ENCODE data around the gene NDST1. TPM values are rescaled to one million over a fixed set of nuclear protein-coding genes. Genes with fewer than 3 reads are reported as not detected.
"Not testable (repeated sequence)": the region's sequence is repeated elsewhere in the genome, so short reads cannot be mapped to it uniquely, and the experiment has no call there.

NDST1 gene
- 12.9 TPM for total RNA-seq

DNA sequence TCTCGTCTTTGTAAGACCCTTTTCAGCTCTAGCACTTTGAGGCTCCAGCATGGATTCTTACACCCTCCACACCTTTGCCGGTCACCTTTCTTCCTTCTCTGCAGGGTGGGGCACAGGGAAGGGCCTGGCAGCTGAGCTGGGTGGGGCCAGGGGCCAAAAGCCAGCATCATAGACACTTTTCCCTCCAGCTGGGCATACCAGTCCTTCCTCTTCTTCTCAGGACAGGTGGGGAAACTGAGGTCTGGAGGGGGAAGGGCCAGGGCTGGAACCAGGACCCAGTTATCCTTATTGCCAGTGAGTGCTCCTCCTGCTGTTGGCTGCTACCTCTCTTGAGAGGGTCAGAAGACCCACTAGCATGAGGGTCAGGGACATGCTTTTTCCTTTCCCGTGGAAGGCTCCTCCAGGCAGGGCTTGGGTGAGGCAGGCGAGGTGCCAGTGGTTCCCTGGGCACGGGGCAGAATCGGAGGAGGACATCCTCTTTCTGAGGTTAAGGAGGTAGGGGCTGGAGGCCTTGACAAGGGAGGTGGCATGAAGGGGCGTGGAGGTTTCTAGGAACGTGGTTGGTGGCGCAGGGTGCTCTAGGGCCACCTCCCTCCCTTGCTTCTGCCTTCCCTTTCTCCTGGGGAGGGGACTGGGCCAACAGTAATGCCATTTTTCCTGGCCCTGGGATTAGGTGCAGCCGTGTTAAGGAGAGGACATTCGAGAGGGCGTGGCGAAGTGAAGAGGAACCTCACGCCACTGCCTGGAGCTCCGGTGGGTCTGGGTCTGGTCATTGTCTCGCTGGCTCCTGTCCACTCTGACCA is at the start of gene NDST1:
Gene NDST1, plus strand, starts transcription at position 658 of the 803 bp plus-strand sequence. CDS start 13,124 bp downstream, outside the sequence.
- no peak for DNase-seq (ENCODE audit: low read depth in 2 of 3, low spot score in 2 of 3)

DNA sequence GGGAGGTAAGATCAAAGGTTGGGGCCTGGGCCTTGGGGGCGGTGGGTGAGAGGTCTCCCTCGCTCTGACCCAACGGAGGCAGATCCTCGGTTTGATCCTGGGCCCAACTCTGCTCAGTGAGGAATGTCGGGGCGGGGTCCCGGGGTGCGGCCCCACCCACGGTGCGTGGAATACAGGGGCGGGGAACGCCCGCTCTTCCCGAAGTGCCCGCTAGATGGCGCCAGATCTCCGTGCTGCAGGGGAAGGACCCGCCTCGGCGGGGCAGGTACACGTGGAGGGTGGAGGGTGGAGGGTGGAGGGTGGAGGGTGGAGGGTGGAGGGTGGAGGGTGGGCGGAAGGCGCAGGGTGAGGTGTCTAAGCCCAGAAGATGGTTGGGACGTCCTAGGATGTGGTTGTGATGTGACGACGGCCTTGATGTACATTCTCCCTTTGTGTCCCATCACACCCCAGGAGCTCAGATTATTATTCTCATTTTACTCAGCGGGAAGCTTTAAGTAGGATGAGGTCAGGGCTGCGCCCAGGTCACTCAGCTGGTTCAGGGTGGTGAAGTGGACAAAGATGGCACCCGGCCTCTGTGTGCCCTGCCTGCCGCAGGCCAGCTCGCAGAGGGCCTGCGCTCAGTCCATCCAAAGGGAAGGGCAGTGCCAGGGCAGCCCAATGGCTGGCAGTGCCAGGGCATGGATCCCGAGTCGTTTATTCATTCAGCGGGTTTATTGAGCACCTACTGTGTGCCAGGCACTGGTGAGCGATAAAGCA is 49.0 kb upstream of the NDST1 start:
- peak; percentile 64 to 74 (median 71) for DNase-seq (ENCODE audit: low read depth in 2 of 3, low spot score in 2 of 3)

DNA sequence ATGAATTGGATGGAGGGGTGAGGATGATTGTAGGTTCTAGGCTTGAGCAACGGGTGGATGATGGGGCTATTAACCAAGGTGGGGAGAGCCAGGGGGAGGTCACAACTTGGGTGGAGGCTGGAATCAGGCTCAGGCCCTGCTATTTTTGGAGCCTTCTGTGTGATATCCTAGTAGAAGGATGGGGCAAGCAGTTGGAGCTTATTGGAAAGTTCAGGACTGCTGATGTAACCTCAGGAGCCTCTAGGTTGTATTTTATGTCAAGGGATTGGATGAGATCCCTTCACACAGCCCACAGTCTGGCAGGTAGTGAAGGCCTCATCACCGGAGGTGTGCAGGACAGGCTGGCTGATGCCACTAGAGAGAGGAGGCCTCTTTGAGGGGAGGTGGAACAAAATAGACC is 47.1 kb upstream of the NDST1 start:
- no peak for DNase-seq (ENCODE audit: low read depth in 2 of 3, low spot score in 2 of 3)

DNA sequence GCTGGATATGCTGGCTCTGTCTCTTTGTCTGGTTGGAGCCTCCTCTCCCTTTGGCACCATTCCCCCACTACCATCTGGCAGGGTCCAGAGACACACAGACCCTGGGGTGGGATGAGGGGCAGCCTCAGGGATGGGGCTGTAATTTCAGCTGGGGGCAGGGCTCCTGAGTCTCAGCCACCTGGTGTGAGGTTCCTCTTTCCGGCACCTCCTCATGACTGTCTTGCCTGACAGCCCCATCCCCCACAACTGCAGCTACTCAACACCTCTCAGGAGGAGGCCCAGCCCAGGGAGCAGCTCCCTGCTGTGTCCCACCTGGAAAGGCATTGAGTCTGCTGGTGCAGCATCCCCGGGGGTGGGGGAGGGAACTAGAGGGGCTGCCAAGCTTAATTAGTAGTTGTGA is 46.7 kb upstream of the NDST1 start:
- DNase-seq (ENCODE audit: low read depth in 2 of 3, low spot score in 2 of 3), result peak in 1 of 3 donors; percentile 37

DNA sequence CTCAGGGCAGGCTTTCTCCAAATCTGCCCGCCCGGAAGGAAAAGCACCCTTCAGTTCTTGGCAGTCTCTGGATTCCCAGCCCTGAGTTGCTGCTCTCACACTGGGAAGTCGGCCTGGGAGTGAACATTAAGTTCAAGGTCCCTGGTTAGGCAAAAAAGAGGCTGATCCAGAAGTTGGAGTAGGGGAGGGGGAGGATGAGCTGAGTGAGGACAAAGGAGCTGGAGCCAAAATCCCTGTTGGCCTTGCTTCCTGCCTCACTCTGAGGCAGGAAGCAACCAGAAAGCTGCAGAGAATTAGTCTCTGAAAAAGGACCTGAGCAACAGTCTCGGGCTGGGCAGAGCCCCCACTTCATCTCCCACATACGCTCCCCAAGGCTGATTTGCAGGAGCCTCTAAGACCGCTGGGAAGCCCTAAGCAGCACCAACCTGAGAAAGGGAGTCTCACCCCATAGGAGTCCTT is 43.3 kb upstream of the NDST1 start:
- no peak for DNase-seq (ENCODE audit: low read depth in 2 of 3, low spot score in 2 of 3)

DNA sequence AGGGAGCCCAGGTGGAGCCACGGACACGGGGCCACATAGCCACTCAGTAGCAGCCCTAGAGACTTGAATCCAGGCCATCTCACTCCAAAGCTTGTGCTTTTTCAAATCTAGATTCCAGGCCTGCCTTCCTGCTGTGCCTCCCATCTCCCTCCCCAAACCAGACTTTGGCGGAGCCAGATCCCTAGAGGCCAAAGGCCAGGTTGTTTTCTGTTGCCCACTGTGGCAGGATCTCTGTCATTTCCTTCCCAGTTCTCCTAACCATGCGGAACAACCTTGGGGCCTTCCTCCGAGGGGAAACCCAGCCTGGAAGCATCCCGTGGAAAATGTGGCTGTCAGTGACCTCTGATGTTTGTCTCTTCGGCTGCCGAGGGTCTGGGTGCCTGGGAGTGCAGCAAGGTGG is 42.0 kb upstream of the NDST1 start:
- no peak for DNase-seq (ENCODE audit: low read depth in 2 of 3, low spot score in 2 of 3)

DNA sequence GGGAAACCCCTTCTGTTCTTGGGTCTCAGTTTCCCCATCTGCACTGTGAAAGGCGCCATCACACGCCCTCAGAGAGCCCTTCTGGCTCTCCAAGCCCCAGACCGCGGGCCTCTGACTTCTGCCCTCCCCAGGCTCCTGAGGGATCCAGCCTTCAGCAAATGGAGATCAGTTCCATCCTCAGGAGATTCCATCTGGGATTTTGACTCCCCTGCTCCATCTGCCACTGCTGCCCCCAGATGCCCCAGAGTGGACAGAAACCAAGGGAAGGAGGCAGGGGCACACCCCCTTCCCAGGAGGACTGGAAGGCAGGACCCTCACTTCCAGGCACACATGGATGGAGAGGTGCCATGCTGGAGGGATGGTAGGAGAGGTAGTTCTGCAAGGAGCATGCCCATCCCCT is 39.7 kb upstream of the NDST1 start:
- DNase-seq (ENCODE audit: low read depth in 2 of 3, low spot score in 2 of 3), result no peak

DNA sequence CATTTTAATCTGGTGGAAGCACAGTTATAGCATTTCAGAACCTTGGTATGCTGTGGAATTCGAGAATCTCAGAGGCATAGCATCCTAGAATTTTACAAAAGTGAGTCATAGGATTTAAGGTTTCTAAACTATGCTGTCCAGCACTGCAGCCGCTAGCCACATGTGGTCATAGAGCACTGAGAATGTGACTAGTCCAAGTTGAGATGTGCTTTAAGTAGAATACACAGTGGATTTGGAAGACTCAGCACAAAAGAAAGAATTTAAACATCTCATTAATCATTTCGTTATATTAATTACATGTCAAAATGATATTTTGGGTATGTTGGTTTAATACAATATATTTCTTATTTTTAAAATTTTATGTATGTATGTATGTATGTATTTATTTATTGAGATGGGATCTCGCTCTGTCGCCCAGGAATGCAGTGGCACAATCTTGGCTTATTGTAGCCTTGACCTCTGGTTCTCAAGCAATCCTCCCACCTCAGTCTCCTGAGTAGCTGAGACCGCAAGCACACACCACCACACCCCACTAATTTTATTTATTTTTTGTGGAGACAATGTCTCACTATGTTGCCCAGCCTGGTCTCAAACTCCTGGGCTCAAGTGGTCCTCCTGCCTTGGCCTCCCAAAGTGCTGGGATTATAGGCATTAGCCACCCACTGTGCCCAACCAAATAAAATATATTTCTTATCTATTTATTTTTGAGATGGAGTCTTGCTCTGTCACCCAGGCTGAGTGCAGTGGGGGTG is 38.0 kb upstream of the NDST1 start:
- DNase-seq (ENCODE audit: low read depth in 2 of 3, low spot score in 2 of 3), result no peak

DNA sequence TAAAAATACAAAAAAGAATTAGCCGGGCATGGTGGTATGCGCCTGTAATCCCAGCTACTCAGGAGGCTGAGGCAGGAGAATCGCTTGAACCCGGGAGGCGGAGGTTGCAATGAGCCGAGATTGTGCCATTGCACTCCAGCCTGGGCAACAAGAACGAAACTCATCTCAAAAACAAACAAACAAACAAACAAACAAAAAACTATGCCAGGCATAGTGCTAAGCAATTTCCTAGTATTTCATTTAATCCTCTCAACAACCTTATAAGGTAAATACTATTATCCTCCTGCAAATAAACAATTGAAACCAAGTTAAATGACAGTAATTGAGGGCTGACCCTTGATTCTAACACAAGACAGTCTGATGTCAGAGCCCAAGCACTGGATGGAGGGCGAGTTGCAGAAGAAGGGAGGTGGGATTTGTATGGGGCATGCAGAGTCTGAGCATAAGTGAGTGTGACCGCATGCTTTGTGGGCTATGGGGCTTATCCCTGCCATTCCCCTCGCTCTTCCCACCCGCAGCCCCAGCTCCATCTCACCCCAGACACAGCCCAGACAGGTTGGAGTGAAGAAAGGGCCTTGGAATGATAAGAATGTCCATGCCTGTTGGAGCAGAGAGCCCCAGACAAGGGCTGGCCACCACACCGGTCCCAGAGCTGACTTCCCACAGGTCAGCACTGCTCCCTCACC is 34.1 kb upstream of the NDST1 start:
- no peak for DNase-seq (ENCODE audit: low read depth in 2 of 3, low spot score in 2 of 3)

DNA sequence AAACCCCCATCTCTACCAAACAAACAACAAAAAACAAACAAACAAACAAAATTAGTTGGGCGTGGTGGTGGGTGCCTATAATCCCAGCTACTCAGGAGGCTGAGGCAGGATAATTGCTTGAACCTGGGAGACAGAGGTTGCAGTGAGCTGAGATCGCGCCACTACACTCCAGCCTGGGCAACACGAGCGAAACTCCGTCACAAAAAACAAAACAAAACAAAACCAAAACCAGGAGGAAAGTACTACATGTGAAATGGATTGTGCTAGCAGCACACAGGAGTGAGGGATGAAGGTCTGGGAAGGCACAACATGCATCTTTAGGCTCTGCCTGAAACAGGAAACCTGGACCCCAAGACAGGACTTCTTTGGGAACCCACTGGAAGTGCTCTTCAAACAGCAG is 31.4 kb upstream of the NDST1 start:
- DNase-seq (ENCODE audit: low read depth in 2 of 3, low spot score in 2 of 3), result not testable (repeated sequence)

DNA sequence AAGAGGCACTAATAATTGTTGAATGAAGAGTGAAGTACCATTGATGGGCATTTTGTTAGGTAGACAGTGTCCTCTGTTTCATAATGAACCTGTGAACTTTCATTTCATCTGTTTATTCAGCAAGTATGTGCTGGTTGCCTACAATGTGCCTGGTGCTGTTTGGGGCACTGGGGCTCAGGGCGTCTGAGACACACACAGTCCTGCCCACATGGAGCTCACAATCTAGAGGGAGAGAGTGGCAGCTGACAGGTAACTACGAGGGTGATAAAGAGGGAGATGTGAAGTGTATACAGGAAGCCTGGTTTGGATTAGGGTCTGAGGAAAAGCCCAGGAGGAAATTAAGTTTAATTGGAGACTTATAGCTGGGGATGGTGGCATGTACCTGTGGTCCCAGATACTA is 28.5 kb upstream of the NDST1 start:
- no peak for DNase-seq (ENCODE audit: low read depth in 2 of 3, low spot score in 2 of 3)

DNA sequence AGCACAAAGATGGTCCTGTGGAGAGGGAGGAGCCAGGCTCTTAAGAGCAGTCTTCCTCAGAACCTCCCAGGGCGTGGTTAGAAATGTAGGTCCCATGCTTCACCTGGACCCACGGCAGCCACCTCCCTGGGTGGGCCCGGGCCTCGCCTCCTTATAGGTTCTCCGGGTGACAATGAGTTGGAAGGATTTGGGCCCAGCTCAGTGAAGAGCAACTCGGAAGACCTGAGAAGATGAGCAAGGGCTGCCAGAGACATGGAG is 26.3 kb upstream of the NDST1 start:
- DNase-seq (ENCODE audit: low read depth in 2 of 3, low spot score in 2 of 3), result no peak

DNA sequence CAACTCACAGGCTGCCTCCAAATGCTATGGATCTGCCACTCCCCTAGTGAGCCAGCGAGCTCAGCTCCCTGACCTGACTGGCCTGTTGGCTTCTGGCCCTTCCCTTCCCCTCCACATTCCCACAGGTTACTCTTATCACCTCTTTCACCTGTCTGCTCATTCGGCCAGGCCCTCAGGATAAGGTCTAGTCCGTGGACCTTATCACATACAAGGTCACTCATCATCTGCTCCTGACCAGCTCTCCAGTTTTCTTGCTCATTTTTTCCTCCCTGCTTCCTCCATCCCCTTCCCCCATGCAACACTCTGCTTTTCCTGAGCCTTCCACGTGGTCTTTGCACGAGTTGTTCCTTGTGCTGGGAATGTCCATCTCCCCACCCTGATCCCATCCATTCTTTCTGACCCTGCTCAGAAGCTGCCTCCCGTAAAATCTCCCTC is 25.9 kb upstream of the NDST1 start:
- no peak for DNase-seq (ENCODE audit: low read depth in 2 of 3, low spot score in 2 of 3)

DNA sequence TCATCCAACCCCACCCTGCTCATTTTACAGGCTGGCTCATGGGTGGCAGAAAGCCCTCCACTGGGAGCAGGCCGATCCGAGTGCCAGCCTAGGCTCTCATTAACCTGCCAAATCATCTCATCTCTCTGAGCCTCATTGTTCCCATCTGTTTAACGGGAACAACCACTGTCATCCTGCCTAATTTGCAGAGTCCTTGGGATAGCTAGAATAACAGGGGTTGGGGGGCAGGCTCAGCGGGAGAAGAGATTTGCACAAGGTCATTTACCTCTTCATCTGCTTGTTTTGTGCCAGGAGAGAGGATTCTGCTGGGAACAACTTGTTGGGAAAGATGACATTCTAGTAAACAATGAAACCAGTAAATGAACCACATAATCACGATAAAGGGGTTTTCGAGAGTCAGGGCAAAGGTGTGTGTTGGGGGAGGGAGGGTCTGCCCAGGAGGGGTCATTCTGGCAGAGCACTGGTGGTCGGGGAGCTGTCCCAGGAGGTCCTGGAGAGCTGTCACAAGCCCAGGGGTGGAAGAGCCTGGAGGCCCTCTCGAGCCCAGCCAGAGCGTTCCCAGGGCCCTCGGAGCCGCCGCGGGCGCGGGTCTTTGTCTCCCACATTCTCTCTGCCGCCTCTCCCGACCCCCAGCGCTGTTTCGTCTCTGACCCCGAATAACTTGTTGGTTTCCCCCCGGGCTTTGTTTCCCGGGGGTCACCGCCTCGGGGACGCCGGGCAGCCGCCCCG is 22.8 kb upstream of the NDST1 start:
- DNase-seq (ENCODE audit: low read depth in 2 of 3, low spot score in 2 of 3), result peak in 1 of 3 donors; percentile 10

DNA sequence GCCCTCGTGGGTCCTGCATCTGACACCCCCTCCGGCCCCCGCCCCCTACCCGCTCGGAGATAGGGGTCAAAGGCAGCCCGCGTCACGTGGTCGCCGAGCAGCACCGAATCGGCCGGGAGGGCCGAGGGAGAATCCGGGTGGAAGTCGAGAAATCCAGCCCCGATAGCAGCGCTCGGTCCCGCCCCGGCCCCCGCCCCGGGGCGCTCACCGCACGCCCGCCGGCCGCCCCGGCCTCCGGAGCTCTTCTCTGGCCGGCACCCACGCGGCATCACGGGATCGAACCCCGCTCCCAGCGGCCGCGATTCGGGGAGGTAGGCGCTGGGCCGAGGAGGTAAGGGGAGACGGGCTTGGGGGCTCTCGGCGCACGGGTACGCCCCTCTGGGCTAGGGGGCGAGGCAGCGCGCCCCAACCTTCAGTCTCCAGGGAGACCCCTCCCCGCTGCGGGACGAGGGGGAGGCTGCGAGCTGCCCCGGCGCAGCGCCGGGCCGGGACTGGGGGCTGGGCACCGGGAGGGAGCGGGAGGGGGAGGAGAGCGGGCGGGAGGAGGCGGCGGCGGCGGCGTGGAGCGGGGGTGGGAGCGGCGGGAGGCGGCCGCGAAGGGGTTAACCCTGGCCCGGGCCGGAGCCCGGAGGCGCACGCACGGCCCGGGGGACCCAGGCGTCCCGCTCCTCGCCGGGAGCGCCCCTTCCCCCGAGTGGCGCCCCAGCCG is 22.1 kb upstream of the NDST1 start:
- no peak for DNase-seq (ENCODE audit: low read depth in 2 of 3, low spot score in 2 of 3)

DNA sequence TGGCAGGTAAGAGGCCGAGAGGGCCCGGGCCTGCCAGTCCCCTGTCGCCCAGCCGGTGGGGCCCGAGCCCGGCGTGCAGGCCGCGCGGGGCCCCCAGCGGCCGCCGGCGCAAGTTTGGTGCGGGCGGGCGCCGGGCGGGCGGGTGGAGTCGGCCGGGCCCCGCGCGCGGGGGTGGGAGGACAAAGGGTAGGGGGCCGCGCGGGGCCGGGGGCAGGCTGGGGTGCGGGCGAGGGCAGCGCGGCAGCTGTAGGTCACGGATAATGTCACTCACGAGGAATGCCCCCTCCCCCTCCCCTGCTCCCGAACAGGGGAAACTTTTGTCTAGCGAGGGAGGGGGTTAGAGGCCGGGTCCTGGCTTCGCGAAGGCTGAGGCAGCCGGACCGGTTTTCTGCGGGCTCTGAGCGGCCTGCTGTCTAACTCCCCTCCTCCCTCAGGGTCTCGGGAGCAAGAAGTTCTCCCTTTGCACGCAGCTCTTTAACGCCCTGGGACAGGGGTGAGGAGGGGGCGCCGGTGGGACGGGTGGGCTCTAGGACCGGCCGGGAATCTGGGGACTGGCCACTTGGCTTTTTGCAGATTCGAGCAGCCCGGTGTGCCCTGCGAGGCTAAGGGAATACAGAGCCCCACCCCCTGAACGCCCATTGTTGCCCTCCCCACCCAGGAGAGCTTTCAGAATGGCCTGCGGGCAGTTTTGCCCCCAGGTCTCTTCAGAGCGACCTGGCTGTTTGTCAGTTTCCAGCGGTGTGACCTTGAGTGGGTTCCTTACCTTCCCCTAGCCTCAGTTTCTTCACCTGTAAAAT is 21.3 kb upstream of the NDST1 start:
- peak; percentile 25 to 69 (median 64) for DNase-seq (ENCODE audit: low read depth in 2 of 3, low spot score in 2 of 3)

DNA sequence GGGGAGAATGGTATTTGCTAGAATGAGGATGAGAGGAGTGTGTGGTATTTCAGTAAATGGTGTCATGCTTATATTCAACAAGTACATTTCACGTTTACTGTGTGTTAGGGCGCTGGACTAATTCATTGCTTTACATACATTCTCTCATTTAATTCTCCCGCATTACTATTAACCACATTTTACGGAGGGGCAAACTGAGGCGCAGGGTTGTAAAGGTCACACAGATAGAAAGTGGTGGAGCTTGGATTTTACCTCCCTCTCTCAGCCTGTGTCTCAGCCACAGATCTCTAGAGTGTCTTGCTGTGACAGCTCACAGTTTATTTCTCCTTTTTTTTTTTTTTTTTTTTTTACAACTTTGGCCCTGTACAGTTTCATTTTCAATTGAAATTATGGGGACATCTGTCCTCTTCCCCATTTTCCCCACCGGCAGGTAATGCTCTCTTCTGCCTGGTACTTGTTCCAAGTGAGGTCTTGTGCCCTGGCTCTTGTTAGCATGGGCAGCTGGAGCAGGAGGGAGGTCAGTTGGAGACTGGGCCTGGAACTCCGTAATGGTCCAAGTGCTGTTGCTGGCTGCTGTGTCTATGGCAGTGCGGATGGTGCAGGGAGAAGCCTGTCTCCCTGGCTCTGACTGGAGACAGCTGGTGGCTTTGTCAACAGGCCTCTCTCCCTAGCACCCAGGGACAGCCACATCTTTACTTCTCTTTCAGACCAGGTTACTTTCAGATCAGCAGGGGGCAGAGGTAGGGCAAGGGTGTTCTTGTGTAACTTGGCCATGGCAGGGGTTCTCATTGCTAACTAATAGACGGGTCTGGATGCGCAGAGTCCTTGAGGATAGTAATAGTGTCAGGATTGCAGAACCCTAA is 20.5 kb upstream of the NDST1 start:
- DNase-seq (ENCODE audit: low read depth in 2 of 3, low spot score in 2 of 3), result peak in 2 of 3 donors; percentile 36 to 61
